Kasumi-1 (cell line): ENCODE data around the gene NUSAP1.
"Not testable (repeated sequence)": the region's sequence is repeated elsewhere in the genome, so short reads cannot be mapped to it uniquely, and the experiment has no call there.

ENCODE experiments used
- DNase-seq, 2 experiments: peaks; one replicate each; lab custom pipeline; 2025; lab: John Stamatoyannopoulos, UW

NUSAP1 gene

DNA sequence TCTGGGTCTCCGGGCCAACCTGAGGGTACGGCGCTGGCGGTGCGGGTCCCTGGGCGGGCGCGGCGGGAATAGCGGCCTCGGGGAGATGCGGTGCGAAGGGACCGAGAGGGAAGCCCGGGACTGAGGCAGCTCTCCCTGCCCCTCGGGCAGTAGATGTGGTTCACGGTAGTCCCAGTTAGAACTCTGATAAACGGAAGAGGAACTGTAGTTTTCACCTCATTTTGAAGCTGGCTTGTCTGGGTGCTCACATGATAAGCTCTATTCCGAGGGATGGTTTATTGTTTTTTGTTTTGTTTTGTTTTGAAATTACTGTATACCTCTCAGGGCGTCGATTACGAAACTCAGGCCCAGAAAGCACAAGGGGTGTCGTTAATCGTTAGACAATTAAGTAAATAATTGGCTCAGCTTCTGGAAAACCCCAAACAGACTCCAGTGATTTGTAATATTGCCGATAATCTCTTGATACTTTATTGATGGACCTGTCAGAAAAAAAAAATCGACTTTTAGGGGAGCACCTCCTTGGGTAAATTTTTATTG lies 413 bp downstream of the NUSAP1 start:
- DNase-seq, result peak in 1 of 2 experiments; percentile 17

DNA sequence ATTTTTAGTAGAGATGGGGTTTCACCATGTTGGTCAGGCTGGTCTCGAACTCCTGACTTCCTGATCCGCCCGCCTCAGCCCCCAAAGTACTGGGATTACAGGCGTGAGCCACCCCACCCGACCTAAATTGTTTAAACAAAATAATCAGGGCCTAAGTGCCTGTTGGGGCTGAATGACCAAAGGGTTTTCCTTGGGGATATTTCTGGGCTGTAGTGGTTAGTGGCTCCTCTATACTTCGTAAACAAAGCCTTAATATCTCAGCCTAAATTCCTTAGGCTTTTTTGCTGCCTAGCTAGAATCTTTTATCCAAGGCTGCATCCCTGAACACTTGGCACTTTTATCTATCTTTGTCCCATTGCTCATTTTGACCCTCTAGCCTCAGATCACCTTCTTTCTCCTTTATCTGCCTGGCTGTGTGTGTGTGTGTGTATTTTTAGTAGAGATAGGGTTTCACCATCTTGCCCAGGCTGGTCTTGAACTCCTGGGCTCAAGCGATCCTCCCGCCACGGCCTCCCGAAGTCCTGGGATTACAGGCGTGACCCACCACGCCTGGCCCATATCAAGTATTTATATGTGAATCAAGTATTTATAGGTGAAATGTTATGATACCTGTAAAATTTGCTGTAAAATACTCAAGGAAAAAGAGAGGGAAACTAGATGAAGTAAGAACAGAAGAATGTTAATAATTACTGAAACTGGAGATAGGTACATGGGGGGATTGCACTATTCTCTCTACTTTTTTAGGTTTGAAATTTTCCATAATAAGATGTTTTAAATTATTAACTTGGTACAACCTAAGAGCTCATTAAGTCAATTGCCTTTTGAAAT lies 1.8 kb downstream of the NUSAP1 start:
- DNase-seq, result no peak

DNA sequence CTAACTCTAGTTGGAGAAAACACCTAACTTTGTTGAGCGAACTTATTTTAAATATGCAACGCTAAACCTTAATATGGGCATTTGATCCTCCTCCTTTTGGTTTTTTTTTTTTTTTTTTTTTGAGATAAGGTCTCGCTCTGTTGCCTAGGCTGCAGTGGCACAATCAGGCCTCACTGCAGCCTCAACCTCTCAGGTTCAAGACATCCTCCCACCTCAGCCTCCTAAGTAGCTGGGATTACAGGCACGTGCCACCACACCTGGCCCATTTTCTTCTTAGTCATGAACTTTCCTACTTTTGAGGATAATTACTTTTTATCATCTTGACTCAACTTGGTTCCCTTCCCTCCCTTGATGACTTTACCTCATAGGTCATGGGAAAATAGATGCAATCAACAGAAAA lies 3.9 kb downstream of the NUSAP1 start:
- DNase-seq, result no peak

DNA sequence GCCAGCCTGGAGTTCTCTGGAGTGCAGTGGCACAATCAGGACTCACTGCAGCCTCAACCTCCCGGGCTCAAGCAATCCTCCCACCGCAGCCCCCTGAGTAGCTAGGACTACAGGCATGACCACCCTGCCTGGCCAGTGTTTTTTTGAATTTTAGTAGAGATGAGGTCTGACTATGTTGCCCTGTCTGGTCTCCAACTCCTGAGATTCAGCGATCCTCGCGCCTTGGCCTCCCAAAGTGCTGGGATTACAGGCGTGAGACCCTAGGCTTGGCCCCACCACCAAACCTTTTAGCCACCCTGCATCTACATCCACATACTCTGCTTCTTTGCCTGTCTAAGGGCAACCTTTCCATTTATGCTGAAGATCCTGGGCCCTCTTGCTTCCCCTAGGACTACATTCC lies 4.4 kb downstream of the NUSAP1 start:
- DNase-seq, result no peak

DNA sequence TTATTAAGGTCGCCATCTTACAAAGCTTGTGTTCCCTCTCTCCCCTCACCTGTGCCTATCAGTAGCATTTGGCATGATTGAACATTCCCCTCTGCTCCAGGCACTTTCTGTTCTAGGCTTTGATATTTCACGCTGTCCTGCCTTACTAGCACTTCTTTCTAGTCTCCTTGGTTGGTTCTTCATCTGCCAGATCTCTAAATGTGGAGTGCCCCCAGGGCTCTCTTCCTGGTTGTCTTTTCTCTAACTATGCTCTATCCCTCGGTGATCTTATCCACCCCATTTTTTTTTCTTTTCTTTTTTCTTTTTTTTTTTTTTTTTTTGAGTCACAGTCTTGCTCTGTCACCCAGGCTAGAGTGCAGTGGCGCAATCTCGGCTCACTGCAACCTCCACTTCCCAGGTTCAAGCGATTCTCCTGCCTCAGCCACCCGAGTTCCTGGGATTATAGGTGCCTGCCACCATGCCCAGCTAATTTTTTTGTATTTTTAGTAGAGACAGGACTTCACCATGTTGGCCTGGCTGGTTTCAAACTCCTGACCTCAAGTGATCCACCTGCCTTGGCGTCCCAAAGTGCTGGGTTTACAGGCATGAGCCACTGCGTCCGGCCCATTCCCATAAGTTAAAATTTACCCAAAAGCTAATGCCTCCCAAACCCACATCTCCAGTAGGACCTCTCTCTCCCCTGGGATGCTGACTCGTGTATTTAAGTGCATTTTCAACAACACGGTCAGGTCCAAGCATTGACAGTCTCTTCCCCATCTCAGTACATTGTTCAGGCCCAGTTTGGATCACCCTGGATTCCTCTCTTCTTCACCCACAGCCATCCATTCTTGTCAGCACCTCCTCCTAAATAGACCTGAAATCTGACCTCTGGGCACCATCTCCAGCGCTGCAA lies 5.2 kb downstream of the NUSAP1 start:
- no peak for DNase-seq

DNA sequence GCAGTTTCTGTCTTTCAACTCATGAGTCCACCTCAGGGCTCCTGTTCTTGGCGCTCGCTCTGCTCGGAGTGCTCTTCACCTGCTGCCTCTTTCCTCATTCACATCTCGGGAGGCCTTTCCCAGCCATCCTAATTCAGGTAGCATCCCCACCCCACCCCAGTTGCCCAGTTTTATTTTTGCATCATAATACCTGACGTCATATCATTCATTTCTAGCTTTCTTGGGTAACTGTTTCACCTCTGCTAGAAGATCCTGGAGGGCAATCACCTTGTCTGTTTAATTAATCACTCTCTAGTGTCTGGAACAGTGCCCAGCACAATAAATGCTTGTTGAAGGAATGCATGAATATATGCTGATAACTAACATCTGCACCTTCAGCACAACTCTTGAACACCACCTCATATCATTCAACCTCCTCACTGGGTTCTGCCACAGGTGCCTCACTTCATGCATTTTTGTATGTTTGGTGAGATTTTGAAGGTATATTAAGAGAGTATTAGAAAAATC lies 7.6 kb downstream of the NUSAP1 start:
- DNase-seq, result no peak

DNA sequence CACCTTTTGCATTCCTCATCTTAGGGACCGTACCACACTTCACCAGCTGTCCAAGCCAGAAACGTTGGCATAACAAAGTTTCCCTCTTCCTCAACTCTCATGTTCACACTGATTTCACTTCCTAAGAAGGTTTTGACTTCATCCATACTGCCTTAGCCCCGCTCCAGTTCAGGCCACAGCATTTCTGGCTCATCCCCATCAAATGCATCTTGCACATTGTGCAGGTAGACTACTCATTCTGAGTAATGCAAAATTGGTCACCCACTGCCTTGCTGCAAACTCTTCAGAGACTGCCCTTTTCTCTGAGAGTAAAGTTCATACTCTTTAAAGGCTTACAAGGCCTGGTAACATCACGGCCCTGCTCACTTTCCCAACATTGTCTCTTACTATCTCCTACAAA lies 8.8 kb downstream of the NUSAP1 start:
- no peak for DNase-seq

DNA sequence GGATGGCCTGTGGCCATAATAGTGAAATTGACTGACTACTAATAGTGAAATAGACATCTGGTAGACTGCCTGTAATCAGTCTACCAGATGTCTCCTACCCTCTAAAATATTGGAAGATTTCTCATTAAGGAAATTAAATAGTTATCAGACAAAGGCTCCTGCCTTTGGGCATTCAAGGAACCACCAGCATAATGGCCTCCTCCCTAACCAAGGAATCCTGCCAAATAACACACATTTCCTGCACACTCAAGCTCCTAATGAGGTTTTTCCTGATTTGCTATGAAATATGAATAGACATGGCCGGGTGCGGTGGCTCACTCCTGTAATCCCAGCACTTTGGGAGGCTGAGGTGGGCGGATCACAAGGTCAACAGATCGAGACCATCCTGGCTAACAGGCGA lies 14.6 kb downstream of the NUSAP1 start:
- no peak for DNase-seq

DNA sequence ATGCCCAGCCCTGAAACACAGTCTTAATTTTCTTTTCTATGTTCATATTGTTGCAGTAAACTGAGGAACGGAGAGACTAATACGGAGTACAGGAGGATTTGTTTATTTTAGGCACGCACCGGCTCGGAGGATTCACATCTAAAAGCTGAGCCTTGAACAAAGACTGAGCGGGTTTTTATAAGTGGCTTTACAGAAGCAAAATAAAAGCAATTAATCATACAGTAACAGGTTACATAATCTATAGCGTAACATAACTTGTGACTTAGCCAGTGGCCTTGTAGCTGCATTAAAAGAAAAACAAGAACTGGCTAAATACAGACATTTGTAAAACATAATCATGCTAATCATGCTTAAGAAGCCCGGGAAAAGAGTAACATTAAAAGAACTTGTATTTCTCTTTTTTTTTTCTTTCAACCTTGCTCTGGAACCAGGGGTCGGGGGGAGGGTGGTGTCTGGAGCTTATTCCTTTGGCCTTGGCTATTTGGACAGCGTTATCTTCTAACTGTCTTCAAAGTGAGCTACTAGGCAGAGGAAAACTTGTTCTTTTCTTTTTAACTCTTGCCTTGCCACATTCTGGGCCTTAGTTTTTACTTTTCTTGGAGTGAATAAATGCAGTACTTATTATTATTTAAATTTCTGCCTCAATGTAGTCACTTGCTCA lies 17.5 kb downstream of the NUSAP1 start:
- DNase-seq, result no peak

DNA sequence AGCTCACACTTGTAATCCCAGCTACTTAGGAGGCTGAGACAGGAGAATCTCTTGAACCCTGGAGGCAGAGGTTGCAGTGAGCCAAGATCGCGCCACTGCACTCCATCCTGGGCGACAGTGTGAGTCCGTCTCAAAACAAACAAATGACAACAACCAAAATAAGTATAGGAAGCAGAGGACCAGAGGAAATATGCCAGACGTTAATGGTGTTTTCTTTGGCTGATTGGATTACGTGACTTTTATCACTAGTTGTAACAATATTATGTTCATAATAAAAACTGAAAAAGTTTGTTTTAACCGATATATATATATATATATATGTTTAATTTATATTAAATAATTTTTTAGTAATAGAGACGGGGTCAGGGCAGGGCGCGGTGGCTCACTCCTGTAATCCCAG lies 21.7 kb downstream of the NUSAP1 start:
- no peak for DNase-seq

DNA sequence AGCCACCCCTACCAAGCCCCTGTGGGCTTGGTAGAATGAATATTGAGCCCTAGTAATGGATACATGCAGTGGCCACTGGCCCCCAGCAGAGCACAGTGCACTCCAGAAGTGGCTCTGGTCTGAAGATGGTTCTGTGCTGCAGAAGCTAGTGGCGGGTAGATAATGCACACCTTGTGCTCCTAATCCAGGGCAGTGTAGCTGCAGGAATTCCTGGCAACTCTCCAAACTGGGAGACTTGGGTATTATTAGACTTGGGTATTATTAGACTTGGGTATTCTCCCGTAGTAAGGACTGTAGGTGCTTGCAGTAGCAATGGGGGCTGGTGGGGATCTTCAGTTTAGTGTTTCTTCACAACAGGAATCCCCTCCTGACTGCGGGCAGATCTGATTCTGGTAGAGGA lies 34.7 kb downstream of the NUSAP1 start:
- no peak for DNase-seq

DNA sequence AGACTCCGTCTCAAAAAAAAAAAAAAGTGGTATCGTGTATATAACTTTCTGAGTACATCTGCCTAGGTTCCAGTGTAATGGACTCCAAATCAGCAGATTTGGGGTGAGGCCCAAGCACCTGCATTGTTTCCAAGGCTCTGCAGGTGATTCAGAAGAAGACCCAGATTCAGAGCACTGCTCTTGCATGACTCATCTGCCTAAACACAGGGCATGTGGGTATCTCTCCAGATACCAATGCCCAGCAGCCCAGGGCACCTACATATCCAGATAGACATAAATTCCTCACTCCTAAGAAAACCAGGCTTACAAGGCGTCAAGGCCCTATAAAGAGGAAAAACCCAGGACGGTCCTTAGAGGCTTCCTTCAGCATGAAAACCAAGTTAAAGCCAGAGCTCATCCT lies 45.3 kb downstream of the NUSAP1 start:
- DNase-seq, result no peak

DNA sequence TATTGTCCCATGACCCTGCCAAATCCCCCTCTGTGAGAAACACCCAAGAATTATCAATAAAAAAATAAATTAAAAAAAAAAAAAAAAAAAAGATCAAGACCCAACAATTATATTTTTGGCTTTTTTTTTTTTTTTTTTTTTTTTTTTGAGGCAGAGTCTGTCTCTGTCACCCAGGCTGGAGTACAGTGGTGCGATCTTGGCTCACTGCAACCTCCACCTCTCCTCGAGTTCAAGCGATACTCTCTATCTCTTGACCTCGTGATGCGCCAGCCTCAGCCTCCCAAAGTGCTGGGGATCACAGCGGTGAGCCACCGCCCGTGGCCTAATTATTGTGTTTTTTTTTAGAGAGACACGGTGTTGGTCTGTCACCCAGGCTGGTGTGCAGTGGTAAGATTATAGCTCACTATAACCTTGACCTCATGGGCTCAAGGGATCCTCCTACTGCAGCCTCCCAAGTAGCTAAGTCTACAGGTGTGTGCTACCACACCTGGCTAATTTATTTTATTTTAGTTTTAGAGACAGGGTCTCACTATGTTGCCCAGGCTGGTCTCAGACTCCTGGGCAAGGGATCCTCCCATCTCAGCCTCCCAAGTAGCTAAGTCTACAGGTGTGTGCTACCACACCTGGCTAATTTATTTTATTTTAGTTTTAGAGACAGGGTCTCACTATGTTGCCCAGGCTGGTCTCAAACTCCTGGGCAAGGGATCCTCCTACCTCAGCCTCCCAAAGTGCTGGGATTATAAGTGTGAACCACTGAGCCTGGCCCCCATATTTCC lies 51.5 kb downstream of the NUSAP1 start:
- DNase-seq, result not testable (repeated sequence)

DNA sequence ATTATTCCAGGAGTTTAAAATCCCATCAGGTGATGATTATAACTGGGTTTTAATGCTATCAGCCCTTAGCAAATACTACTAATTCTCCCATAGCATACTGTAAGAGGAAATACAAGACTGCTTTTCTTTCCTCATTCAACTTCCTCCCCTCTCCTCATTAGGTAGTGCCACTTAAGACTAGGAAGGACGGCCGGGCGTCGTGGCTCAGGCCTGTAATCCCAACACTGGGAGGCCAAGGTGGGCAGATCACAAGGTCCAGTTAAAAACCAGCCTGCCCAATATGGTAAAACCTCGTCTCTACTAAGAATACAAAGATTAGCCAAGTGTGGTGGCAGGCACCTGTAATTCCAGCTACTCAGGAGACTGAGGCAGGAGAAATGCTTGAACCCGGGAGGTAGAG lies 55.0 kb downstream of the NUSAP1 start:
- DNase-seq, result no peak

DNA sequence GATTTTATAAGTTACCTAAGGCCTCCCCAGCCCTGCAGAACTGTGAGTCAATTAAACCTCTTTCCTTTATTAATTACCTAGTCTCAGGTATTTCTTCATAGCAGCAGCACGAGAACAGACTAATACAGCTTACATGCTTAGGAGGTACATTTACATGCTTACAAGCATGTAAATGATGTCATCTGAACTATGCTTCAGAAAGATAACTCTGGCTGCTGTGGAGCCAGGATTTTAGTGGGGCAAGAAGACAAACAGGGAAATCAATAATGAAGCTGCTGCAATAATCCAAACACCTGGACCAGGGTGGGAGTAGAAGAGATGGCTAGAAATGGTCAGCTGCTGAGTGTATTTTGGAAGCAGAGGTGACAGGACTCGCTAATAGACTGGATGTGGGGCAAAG lies 60.0 kb downstream of the NUSAP1 start:
- no peak for DNase-seq

DNA sequence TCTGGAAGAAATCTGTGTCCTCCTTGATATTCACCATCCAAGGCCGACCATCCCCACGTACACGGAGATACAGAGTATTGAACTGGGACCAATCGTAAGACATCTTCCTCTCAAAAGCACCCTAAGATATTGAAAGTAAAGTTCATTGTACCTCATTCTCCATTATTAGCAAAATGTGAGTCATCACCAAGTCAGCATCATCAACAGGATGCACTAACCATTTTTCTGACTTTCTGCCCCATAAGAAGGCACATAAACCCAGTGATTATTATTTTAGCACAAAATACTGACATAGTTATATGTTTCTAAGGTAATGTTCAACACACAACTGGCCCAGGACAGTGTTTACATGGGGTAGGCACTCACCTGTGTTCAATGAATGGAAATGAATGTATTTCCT lies 62.2 kb downstream of the NUSAP1 start:
- DNase-seq, result no peak

DNA sequence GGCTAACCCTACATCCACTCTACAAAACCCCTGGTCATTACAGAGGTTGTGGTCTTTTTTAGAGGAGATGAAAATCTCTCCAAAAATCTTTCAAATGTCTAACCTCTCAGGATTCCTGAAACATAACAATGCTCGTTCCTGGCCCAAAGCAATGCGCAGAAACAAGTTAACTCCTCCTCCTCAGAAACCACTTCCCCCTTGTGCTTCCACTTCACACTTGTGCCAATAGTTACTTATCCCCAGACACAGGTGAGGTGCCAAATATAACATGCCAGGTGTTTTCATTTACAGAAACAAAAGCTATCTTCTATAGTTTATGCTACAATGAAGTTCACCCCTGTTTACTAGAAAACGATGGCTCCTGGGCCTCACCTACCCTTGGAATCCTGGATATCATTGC lies 63.4 kb downstream of the NUSAP1 start:
- DNase-seq, result no peak

DNA sequence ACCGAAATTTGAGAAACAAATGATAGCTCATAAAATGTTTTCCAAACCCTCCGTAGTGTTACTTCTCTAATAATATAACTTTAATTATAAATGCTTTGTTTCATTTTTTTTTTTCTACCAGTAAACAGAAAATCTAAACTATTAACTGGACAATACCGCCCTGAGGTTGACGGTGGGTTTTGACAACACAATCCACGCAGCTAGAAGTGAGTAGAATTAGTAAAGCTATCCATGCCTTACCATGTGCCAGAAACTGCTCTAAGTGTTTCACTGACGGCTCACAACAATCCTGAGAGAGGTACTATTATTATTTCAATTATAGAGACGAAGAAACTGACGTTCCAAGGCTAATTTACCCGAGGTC lies 69.2 kb downstream of the NUSAP1 start:
- DNase-seq, result no peak

DNA sequence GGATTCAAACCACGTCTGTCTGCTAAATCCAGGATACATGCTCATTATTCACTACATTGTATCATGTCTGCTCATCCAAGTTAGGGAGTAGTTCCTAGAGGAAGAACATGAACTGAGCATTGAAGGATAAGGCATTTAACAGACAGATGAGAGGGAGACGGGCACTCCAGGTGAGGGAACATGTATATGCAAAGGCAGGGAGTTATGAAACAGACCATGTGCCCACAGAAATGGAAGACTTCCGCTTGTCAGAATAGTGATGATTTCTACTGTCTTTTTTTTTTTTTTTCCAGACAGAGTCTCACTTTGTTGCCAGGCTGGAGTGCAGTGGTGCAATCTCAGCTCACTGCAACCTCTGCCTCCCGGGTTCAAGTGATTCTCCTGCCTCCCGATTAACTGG lies 74.7 kb downstream of the NUSAP1 start:
- DNase-seq, result no peak

DNA sequence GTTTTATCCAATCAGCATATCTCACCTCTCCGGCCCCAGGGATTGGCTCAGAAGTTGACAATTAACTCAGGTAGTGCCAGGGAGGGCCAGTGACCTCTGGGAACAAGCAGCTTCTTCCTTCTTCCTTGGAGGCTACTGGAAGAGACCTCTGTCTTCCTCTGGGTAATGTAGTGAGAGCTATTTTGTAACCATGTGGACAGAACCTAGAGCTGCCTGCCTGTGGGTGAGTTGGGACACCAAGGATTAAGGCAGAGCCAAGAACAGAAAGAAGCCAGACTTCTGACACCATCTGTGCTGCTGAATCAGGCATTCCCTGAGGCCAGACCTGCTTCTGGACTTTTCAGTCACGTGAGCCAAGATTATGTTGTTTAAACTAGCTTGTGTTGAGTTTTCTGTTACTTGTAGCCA lies 75.6 kb downstream of the NUSAP1 start:
- DNase-seq, result no peak

DNA sequence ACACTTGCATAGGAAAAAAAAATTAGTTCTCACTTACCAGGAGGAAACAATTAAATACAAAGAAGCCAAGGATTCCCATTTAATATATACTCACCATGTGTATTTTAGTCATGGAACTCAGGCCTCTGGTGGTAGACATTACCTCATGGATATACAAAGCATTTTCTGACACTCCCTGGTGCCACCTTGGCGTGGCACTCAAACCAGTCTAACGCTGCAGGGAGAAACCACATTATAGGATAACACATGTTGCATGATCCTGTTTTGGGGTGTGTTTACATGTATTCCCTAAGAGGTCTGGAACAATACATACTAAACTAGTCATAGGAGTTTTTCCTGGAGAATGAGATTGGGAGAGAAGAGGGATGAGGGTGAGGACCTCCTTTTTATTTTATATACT lies 78.3 kb downstream of the NUSAP1 start:
- DNase-seq, result no peak

DNA sequence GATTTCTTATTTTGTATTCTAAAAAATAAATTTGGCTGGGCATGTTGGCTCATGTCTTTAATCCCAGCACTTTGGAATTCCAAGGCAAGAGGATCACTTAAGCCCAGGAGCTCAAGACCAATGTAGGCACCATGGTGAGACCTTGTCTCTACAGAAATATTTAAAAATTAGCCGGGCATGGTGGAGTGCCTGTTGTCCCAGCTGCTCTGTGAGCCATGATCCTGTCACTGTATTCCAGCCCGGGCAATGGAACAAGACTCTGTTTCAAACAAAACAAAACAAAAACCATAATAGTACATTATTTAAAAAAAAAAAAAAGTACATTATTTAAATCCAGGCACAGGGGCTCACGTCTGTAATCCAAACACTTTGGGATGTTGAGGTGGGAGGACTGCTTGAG lies 78.8 kb downstream of the NUSAP1 start:
- DNase-seq, result no peak
